Erythroblast (primary cell): ENCODE measurements around the gene MEGF8.

ENCODE experiments used
- DNase-seq, 2 experiments: peaks; one replicate each; lab custom pipeline; 2025; lab: John Stamatoyannopoulos, UW
- GATA1 ChIP-seq: IDR thresholded peaks from 2 replicates; pipeline ENCODE4 v1.6.1; 2011; ENCODE audit warnings: low read depth, mild to moderate bottlenecking, control low read depth, low read length, moderate library complexity
- POLR2A ChIP-seq: IDR thresholded peaks from 2 replicates; pipeline ENCODE4 v1.6.1; 2011; ENCODE audit warnings: mild to moderate bottlenecking, low read length

MEGF8 gene

DNA sequence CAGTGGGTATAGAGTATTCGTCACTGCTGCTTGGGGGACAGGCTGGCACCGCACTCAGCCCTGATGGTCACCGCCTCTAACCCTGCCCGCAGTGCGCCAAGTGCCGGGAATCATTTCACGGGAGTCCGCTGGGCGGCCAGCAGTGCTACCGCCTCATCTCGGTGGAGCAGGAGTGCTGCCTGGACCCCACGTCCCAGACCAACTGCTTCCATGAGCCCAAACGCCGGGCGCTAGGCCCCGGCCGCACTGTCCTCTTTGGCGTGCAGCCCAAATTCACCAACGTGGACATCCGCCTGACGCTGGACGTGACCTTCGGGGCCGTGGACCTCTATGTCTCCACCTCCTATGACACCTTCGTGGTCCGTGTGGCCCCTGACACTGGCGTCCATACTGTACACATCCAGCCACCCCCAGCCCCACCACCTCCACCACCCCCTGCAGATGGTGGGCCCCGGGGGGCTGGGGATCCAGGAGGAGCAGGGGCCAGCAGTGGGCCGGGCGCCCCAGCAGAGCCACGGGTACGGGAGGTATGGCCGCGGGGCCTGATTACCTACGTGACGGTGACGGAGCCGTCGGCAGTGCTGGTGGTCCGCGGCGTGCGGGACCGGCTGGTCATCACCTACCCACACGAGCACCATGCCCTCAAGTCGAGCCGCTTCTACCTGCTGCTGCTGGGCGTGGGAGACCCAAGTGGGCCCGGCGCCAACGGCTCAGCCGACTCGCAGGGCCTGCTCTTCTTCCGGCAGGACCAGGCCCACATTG lies 50.2 kb downstream of the MEGF8 start:
- no peak for TF ChIP-seq POLR2A
- no peak for TF ChIP-seq GATA1
- DNase-seq: no peak

DNA sequence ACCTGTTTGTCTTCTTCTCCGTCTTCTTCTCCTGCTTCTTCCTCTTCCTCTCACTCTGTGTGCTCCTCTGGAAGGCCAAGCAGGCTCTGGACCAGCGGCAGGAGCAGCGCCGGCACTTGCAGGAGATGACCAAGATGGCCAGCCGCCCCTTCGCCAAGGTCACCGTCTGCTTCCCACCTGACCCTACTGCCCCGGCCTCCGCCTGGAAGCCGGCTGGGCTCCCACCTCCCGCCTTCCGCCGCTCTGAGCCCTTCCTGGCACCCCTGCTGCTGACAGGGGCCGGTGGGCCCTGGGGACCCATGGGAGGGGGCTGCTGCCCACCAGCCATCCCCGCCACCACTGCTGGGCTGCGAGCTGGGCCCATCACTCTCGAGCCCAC lies 50.7 kb downstream of the MEGF8 start:
- TF ChIP-seq GATA1: no peak
- TF ChIP-seq POLR2A: no peak
- no peak for DNase-seq

DNA sequence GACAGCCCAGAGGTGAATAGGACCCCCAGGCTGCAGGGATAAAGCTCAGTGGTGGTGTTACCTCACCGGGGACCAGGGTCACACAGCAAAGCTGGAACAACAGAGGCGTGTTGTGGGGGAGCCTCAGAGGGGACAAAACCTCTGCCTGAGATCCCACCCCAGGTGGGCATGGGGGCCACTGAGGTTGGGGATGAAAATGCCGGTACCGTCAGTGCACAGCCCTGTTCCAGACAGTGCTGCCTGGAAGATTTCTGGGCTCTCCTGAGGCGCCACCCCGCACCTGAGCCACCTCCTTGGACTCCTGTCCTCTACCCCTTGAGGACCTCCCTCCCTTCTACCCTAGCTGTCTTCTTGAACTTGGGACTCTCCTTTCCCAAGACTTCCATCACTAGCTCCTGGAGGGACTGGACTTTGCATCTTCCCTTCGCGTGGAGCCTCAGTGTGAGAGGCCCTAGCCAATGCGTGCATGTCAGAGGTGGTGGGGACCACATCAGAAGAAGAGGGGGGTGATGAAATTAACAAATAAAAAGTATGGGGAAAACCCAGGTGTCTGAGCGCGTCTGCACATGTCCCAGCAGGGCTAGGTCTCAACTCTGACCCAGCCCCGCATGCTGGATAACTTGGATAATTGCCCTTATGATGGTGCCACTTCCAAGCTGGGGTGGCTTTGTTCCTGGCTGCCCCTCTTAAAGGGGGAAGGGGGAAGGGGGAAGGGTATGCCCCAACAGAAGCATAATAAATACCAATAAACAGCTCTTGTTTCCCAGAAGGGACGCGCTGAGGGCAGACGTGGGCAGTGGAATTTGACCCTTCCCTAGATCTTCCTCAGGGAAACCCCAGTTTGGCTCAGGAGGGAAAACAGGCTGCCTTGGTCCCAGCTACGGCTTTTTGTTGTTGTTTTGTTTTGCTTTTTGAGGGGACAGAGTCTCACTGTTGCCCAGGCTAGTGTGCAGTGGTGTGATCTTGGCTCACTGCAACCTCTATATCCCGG lies 53.1 kb downstream of the MEGF8 start:
- TF ChIP-seq POLR2A: no peak
- no peak for TF ChIP-seq GATA1
- no peak for DNase-seq

DNA sequence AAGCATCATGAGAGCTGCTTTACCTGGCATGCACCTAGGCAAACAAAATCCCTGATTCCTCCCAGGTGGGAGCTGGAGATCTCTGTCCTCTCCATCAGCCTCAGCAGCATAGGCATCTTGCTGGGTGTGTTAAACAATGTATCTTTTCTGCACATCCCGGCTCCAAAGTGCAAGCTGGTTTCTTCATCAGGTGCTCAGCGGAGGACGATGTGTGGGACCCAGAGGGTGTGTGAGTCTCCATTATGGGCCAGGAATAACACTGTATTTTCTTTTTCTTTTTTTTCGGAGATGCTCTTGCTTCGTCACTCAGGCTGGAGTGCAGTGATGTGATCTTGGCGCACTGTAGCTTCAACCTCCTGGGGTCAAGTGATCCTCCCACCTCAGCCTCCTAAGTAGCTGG lies 54.7 kb downstream of the MEGF8 start:
- TF ChIP-seq GATA1: no peak
- no peak for TF ChIP-seq POLR2A
- DNase-seq: no peak

DNA sequence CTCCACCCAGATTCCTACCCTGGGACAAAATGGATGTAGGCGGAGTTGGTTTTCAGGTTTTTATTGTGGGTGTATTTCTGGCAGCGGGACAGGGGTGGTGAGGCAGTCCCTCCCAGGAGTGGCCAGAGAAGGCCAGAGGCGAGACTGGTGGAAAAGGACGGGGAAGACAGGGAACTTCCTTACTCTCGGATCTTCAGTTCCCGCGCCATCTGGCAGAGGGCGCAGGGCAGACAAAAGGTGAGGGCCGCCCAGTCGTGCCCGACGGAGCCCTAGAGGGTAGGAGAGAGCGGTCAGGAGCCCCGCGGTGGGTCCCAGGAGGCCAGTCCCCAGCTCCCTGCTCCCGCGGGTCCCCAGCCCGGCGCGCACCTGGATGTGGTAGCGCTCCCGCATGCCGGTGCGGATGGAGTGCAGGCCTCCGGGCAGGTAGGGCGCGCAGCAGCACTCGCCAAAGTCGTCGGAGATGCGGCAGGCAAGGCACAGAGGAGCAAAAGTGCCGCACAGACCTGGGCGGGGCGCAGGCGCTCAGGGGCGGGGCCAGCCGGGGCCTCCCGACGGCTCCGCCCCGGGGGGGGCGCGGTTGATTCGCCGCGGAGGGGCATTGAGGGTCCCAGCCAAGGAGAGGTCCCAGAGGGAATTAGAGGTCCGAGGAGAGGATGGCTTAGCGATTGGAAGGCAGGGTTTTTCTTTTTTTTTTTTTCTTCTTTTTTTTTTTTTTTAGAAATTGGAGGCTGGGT lies 61.7 kb downstream of the MEGF8 start:
- DNase-seq: peak; percentile 46 to 58
- TF ChIP-seq GATA1 (no peak), POLR2A (no peak)

DNA sequence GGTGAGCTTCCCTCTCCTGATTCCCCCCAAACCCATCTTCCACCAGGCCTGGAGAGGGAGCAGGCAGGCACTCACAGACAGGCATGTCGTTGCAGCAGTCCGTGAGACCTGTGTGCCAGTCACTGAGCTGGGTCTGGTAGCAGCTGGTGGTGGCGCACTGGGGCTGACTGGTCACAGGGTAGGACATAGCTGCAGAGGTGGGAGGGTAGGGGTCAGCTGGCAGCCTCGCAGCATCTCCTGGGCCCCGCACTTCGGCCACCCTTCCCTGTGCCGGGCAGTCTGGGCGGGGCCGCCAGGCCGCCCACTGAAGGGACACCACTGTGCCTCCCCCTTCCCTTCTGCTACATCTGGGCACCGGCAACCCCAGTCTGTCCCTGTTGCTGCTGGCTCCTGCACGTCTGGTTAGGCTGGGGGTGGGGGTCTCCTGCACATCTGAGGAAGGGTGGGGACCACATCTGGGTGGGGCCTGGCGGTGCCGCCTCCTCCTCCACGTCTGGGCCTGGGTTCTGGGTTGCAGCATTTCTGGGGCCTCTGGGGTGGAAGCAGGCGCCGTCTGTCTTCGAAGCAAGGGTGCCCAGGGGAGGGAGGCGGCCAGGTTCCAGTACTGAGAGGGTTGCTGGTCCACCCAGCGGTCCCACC lies 63.5 kb downstream of the MEGF8 start:
- DNase-seq: no peak
- TF ChIP-seq POLR2A (no peak), GATA1 (no peak)

DNA sequence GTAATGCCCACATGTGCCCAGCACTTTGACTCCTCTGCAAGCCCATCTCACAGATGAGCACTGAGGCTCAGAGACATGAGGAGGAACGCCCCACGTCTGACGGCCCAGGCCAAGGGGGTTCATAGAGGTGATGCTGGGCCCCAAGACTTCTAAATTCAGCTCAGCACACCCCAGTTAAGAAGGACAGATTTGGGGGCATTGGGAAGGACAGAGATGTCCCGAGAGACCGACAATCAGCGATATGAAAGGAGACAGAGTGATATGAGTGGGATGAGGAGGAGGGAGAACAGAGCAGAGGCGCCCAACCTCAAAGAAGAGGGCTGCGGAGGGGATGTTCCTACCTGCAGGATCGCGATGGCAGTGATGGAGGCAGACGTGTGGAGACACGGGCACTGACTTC lies 64.5 kb downstream of the MEGF8 start, which contains the start of gene CNFN:
Gene CNFN (minus strand): TSS at position 399 of the 400 bp plus-strand sequence. CDS start 1,260 bp downstream, outside the sequence.
- DNase-seq: no peak
- TF ChIP-seq POLR2A (no peak), GATA1 (no peak)

DNA sequence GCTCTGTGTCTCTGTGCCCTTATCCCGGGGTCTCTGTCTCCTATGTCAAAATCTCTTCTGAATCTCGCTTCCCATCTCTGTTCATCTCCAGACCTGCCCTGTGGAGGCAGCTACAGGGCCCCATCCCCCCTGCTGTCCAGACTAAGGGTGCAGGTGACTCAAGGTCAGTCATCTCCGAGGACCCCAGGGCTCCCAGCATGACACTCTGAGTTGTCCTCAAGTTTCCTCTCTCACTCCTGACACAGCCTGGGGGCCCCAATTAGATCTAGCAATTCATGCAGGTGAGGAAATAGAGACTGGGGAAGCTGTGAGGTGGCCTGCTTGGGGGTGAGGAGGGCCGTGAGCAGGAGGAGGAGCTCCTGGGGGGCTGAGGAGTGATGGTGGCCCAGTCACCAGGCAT lies 66.7 kb downstream of the MEGF8 start:
- no peak for DNase-seq
- no peak for TF ChIP-seq POLR2A
- no peak for TF ChIP-seq GATA1

DNA sequence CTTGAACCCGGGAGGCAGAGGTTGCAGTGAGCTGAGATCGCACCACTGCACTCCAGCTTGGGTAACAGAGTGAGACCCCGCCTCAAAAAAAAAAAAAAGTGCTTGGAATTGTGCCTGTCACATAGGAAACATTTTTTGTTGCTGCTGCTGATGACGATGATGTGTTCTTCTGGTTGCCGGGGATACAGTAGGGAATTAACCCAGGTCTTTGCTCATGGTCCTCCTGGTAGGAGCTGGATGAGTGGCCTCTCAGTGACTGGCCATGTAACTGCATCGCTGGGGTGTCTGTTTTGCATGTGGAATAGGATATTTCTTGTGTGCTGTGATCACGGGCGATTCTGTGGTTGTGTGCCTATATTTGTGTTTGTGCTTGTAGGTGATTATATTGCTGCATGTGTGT lies 69.3 kb downstream of the MEGF8 start:
- no peak for DNase-seq
- no peak for TF ChIP-seq POLR2A
- no peak for TF ChIP-seq GATA1

DNA sequence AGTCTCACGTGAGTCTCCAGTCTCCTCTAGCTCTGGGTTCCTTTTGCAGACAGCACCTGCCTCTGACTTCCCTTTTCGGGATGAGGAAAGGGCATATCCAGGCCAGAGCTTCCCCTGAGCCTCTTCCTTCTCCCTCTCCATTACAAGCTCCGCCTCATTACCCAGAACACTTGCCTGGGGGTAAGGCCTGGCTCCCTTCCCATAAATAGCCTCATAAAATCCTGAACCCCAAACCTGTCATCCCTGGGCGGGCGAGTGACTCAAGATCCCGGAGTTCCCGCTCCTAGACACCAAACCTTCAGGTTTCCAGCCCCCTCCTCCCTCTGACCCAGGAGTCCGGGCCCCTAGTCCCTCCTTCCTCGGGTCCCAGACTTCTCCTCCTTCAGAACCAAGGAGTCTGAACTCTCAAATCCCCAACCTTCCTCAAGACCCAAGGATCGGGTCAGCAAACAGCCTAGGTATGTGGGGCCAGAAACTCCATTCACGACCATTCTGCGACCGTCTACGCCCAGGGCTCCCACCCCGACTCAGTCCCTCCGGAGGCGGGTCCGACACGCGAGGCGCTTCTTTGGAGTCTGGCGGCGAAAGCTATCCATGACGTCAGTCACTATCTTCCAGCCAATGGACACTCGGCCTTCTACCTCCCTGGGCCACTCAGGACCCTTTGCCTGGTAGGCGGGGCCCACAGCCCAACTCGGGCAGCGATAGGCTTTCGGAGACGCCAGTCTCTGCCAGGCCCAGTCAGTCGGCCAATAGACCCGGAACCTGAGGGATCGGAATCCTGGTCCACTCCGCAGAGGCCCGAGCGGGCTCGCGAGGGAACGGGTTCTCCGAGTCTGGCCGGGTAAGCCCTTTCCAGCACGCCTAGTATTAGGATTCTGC lies 71.2 kb downstream of the MEGF8 start:
- DNase-seq: peak; percentile 98 to 99
- TF ChIP-seq POLR2A: peak; percentile 93
- no peak for TF ChIP-seq GATA1

DNA sequence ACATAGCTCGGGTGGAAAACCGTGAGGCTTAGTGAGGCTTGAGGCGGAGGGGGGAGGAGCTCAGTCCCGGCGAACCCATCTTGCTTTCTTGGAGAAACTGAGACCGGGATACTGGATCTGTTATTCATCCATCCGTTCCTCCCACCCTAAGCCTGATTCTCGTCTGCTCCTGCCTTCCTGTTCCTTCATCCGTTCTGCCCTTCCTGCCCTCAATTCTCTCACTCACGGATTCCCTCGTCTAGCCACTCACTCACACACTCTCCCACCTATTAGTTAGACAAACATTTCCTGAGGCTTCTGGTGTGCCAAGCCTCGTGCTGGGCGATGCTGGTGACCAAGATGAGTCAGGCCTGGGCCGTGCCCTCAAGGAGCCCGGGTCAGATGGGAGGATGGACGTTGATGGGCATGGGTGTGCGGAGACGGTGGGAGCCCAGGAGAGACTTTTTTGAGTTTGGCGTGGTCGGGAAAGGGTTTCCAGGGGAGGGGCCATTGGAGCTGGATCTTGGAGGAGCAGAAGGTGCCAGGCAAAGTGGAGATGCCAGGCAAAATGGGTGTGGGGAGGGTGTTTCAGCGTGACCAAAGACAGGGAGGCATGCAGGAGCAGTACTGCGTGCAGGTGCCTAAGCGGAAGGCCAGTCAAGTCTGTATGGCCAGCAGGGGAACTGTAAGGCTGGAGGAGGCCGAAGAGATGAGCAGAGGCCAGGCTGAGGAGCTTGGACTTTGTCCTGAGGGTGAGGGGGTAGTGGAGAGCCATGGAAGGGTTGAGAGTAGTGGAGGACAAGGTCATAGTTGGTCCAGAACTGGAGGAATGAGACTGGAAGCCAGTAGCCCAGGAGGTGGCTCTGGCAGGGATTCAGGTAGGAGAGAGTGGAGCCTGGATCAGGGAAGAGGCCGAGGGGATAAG lies 72.1 kb downstream of the MEGF8 start:
- TF ChIP-seq POLR2A: peak; percentile 79
- no peak for TF ChIP-seq GATA1
- no peak for DNase-seq

DNA sequence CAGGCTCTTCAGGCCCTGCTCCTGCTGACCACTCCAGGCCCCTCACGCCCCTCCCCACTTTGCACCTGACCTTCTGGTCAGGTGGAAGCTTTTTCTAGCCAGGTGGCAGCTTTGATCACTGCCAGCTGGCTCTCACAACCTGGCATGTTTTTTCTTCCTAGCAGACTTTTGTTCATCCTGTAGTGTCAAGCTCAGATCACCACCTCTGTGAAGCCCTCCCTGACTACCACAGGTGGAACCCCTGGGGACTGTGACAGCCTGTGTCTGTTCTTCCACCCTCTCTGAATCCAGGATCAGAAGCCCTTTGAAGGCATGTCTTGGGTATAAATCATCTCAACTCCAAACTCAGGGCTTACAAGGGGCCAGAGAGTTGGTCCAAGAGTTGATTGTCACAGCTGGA lies 75.0 kb downstream of the MEGF8 start:
- no peak for DNase-seq
- TF ChIP-seq GATA1: no peak
- TF ChIP-seq POLR2A: no peak
